Measurements from ENCODE around the gene PCDH15. TPM values are rescaled to one million over a fixed set of nuclear protein-coding genes. Genes with fewer than 3 reads are reported as not detected.

Gene PCDH15
- total and polyA plus RNA-seq, 9 of the 15 experiments (the other 6 are each of a cell fraction or from before 2014, with no cell fraction given): not detected

- no peaks in the 10 kb centered on the region for H3K79me2 ChIP-seq (ENCODE audit: control insufficient read depth, insufficient read depth, low read length)
- TF ChIP-seq RBM17 (IDR thresholded peaks at IDR 0.05; ENCODE audit: borderline replicate concordance, low read depth, low read length) (no peak), NCOA4 (IDR thresholded peaks at IDR 0.05; ENCODE audit: partially characterized antibody) (no peak), CREBBP (IDR thresholded peaks at IDR 0.05; ENCODE audit: low read depth, low read length) (no peak), ZNF354B (CRISPR knock-in tag; IDR thresholded peaks at IDR 0.05) (no peak), ZNF217 (CRISPR knock-in tag; IDR thresholded peaks at IDR 0.05) (no peak), SAP30 (IDR thresholded peaks at IDR 0.05; ENCODE audit: borderline replicate concordance, insufficient read depth, low read depth, low read length, poor library complexity, severe bottlenecking) (no peak), TCFL5 (CRISPR knock-in tag; conservative IDR thresholded peaks at IDR 0.05) (no peak), ZNF23 (CRISPR knock-in tag; IDR thresholded peaks at IDR 0.05) (no peak), KLF1 (tag; IDR thresholded peaks at IDR 0.05) (no peak), ZKSCAN3 (CRISPR knock-in tag; IDR thresholded peaks at IDR 0.05) (no peak), NFE2 (IDR thresholded peaks at IDR 0.05; ENCODE audit: low read depth) (no peak), CBX1 (IDR thresholded peaks at IDR 0.05; ENCODE audit: low read depth) (no peak), ZNF408 (CRISPR knock-in tag; IDR thresholded peaks at IDR 0.05; ENCODE audit: low read depth) (no peak), CC2D1A (IDR thresholded peaks at IDR 0.05) (no peak)
- TF ChIP-seq, protein P1, sequence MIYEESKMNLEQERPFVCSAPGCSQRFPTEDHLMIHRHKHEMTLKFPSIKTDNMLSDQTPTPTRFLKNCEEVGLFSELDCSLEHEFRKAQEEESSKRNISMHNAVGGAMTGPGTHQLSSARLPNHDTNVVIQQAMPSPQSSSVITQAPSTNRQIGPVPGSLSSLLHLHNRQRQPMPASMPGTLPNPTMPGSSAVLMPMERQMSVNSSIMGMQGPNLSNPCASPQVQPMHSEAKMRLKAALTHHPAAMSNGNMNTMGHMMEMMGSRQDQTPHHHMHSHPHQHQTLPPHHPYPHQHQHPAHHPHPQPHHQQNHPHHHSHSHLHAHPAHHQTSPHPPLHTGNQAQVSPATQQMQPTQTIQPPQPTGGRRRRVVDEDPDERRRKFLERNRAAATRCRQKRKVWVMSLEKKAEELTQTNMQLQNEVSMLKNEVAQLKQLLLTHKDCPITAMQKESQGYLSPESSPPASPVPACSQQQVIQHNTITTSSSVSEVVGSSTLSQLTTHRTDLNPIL (CRISPR knock-in tag; IDR thresholded peaks at IDR 0.05): no peak
- TF ChIP-seq, protein P2, sequence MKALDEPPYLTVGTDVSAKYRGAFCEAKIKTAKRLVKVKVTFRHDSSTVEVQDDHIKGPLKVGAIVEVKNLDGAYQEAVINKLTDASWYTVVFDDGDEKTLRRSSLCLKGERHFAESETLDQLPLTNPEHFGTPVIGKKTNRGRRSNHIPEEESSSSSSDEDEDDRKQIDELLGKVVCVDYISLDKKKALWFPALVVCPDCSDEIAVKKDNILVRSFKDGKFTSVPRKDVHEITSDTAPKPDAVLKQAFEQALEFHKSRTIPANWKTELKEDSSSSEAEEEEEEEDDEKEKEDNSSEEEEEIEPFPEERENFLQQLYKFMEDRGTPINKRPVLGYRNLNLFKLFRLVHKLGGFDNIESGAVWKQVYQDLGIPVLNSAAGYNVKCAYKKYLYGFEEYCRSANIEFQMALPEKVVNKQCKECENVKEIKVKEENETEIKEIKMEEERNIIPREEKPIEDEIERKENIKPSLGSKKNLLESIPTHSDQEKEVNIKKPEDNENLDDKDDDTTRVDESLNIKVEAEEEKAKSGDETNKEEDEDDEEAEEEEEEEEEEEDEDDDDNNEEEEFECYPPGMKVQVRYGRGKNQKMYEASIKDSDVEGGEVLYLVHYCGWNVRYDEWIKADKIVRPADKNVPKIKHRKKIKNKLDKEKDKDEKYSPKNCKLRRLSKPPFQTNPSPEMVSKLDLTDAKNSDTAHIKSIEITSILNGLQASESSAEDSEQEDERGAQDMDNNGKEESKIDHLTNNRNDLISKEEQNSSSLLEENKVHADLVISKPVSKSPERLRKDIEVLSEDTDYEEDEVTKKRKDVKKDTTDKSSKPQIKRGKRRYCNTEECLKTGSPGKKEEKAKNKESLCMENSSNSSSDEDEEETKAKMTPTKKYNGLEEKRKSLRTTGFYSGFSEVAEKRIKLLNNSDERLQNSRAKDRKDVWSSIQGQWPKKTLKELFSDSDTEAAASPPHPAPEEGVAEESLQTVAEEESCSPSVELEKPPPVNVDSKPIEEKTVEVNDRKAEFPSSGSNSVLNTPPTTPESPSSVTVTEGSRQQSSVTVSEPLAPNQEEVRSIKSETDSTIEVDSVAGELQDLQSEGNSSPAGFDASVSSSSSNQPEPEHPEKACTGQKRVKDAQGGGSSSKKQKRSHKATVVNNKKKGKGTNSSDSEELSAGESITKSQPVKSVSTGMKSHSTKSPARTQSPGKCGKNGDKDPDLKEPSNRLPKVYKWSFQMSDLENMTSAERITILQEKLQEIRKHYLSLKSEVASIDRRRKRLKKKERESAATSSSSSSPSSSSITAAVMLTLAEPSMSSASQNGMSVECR (CRISPR knock-in tag; IDR thresholded peaks at IDR 0.05): no peak
- CTCF ChIA-PET (ENCODE audit: low intra/inter-chr PET ratio): no interaction called here
- WGBS (ENCODE audit: insufficient coverage, low coverage, missing lambda C conversion rate): 2% methylated on average over 5 of the region's 5 CpGs
- no peak for FAIRE-seq
- in situ Hi-C loops (cut with MboI): no loop called here
- H4K20me1 ChIP-seq (replicated peaks; ENCODE audit: control insufficient read depth, insufficient read depth, low read length): no peaks in the 10 kb centered on the region
- no peaks in the 10 kb centered on the region for H3K36me3 ChIP-seq (ENCODE audit: control insufficient read depth, insufficient read depth, low read length)
- no peak overlapping the region for H3K4me2 ChIP-seq (ENCODE audit: insufficient read depth, low read length)
- H3K4me1 ChIP-seq (replicated peaks in 1 of 2; ENCODE audit: control insufficient read depth in 2 of 2, insufficient read depth in 2 of 2, low read length in 2 of 2): no peaks in the 10 kb centered on the region
- no peaks in the 10 kb centered on the region for H3K27me3 ChIP-seq (ENCODE audit: control insufficient read depth in 2 of 2, insufficient read depth in 2 of 2, low read length in 2 of 2)
- no peak for DNase-seq (ENCODE audit: extremely low read depth in 1 of 4, low spot score in 3 of 4)
- intact Hi-C loops (cut with micrococcal nuclease): no loop called here
- no peak overlapping the region for H3K4me3 ChIP-seq
- no peak overlapping the region for H3K9ac ChIP-seq (ENCODE audit: insufficient read depth in 1 of 2, low read depth in 2 of 2, low read length in 2 of 2)
- H2AFZ ChIP-seq (ENCODE audit: low read depth, low read length): no peak overlapping the region
- no TSS peak for BruUV-seq (replicated peaks)
- 0 out of 2 replicates have a peak, but pooled peaks cover 1% of the 10 kb centered on the region for H3K9me3 ChIP-seq (replicated peaks; ENCODE audit: control insufficient read depth, insufficient read depth, low read depth, low read length)
- no peak for ATAC-seq
- no peaks in the 10 kb centered on the region for H3K9me1 ChIP-seq (ENCODE audit: control insufficient read depth, insufficient read depth, low read length)
- no peak overlapping the region for H3K27ac ChIP-seq (ENCODE audit: extremely low read depth, low read depth, low read length)
- POLR2A ChIA-PET: no interaction called here
Measured at GRCh38 chr10:54010337-54010933, 790.6 kb downstream of the PCDH15 start.

Measured in K562 (cell line).